ENCODE measurements around the gene PASK. TPM values are rescaled to one million over a fixed set of nuclear protein-coding genes. Genes with fewer than 3 reads are reported as not detected.
A peak's percentile ranks its signal among the peaks of the same experiment; 100 is the strongest.

PASK gene
- total and polyA plus RNA-seq, 8 donors: 0.58 to 56.7 (median 5.9) TPM

DNA sequence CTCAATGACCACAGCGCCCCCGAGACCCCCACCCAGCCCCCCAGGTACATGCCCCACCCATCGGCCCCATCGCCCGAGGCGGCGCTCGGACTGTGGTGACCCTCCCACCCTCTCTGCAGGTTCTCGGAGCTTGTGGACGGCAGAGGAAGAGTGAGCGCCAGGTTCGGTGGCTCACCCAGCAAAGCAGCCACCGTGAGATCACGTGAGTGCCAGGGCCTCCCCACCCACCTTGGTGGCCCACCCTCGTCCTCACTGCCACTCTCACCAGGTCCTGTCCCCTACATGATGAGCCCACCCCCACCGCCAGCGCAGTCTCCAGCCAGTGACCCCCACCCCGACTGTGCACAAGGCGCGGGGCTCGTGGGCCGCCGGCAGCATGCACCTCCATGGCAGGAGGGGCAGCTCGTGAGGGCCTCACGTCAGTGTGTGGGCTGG is 77.6 kb downstream of the PASK start:
- WGBS, 5 donors: 80 to 84% (median 81%) methylated on average over 8 to 25 of the region's 25 CpGs
- no peaks in the 10 kb centered on the region for H3K9me3 ChIP-seq
- H3K27ac ChIP-seq: no peak overlapping the region
- H3K4me1 ChIP-seq: no peaks in the 10 kb centered on the region
- H3K4me3 ChIP-seq: no peak overlapping the region
- no peaks in the 10 kb centered on the region for H3K27me3 ChIP-seq
- DNase-seq: no peak
- intact Hi-C loops (cut with DNase I; ENCODE audit: low total_unique reads): no loop called here
- TF ChIP-seq, protein P1, sequence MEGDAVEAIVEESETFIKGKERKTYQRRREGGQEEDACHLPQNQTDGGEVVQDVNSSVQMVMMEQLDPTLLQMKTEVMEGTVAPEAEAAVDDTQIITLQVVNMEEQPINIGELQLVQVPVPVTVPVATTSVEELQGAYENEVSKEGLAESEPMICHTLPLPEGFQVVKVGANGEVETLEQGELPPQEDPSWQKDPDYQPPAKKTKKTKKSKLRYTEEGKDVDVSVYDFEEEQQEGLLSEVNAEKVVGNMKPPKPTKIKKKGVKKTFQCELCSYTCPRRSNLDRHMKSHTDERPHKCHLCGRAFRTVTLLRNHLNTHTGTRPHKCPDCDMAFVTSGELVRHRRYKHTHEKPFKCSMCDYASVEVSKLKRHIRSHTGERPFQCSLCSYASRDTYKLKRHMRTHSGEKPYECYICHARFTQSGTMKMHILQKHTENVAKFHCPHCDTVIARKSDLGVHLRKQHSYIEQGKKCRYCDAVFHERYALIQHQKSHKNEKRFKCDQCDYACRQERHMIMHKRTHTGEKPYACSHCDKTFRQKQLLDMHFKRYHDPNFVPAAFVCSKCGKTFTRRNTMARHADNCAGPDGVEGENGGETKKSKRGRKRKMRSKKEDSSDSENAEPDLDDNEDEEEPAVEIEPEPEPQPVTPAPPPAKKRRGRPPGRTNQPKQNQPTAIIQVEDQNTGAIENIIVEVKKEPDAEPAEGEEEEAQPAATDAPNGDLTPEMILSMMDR (IDR thresholded peaks at IDR 0.05): no peak
- TF ChIP-seq EP300 (IDR thresholded peaks at IDR 0.05): no peak
- TF ChIP-seq POLR2A (IDR thresholded peaks at IDR 0.05): no peak
- no peak for TF ChIP-seq POLR2AphosphoS5 (IDR thresholded peaks at IDR 0.05)
- peaks cover 13 to 99% (median 88%) of the 10 kb centered on the region in 4 donors for H3K36me3 ChIP-seq

DNA sequence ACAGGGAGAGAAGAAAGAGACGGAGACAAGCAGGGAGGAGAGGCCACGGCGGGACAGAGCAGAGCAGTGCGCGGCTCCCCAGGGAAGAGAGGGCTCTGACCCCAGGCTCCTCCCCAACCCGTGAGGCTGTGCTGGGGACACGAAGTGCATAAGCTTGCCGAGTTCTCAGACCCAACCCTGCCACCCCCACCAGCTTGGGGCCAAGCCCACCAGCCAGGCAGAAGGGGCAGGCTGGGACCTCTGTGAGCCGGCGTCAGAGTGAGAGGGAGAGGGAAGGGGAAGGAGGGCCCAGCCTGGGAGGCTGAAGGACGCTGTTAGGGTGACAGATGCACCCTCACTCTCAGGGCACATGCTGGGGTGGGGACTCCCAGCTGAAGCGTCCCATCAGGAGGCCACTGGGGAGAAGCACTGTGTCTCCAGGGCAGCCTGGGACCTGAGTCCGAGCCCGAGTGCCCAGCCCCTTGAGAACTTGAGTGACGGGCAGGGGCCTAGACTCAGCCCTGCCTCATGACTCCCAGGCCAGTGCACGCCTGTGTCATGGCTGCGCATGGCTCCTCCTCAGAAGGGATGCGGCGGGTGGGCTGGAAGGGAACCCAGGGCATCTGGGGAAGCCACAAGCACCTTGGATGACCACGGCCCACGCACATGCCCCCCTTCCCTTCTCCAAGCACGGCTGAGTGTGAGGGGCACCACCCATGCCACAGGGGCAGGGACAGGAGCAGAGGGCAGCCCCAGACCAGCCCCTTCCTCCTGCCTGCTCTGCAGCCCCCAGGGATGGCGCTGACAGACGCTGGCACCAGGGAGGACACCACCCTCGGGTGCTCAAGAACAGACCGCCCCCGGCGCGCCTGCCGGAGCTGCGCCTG is 78.2 kb downstream of the PASK start:
- 83 to 90% (median 86%) methylated on average over 15 to 31 of the region's 31 CpGs for WGBS, 5 donors
- H3K4me3 ChIP-seq: no peak overlapping the region
- H3K4me1 ChIP-seq: no peaks in the 10 kb centered on the region
- H3K27me3 ChIP-seq: no peaks in the 10 kb centered on the region
- H3K36me3 ChIP-seq: peaks cover 13 to 99% (median 90%) of the 10 kb centered on the region in 4 donors
- DNase-seq: no peak
- TF ChIP-seq, protein P1 (IDR thresholded peaks at IDR 0.05): no peak
- TF ChIP-seq EP300 (IDR thresholded peaks at IDR 0.05): no peak
- TF ChIP-seq POLR2AphosphoS5 (IDR thresholded peaks at IDR 0.05): no peak
- no peak for TF ChIP-seq POLR2A (IDR thresholded peaks at IDR 0.05)
- no peak overlapping the region for H3K27ac ChIP-seq
- no peaks in the 10 kb centered on the region for H3K9me3 ChIP-seq
- intact Hi-C loops (cut with DNase I; ENCODE audit: low total_unique reads): no loop called here

DNA sequence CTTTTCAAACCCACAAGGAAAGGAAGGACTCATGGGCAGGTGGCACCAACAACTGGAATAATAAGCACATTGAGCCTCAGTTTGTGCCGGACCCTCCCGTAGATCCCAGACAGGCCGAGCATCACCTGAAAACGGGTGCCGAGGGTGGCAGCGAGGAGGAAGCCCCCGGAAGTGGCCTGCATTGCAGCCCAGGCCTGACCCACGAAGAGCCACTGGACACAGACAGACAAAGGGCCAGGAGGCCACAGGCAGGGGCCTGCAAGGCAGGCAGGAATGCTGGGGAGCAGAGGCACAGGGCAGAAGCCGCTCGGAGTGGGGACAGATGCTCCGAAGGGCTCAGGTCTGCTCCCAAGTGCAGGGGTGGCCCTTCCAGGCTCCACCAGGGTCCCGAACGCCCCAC is 78.9 kb downstream of the PASK start:
- Histone ChIP-seq H3K4me3 (no peak overlapping the region), H3K4me1 (no peaks in the 10 kb centered on the region), H3K36me3 (peaks cover 10 to 99% (median 90%) of the 10 kb centered on the region in 4 donors), H3K27me3 (no peaks in the 10 kb centered on the region), H3K27ac (no peak overlapping the region), H3K9me3 (no peaks in the 10 kb centered on the region)
- intact Hi-C loops (cut with DNase I; ENCODE audit: low total_unique reads): no loop called here
- DNase-seq: no peak
- TF ChIP-seq POLR2AphosphoS5 (IDR thresholded peaks at IDR 0.05): no peak
- TF ChIP-seq, protein P1 (IDR thresholded peaks at IDR 0.05): no peak
- no peak for TF ChIP-seq POLR2A (IDR thresholded peaks at IDR 0.05)
- no peak for TF ChIP-seq EP300 (IDR thresholded peaks at IDR 0.05)
- 89 to 95% (median 92%) methylated on average over 13 of the region's 13 CpGs for WGBS, 5 donors

DNA sequence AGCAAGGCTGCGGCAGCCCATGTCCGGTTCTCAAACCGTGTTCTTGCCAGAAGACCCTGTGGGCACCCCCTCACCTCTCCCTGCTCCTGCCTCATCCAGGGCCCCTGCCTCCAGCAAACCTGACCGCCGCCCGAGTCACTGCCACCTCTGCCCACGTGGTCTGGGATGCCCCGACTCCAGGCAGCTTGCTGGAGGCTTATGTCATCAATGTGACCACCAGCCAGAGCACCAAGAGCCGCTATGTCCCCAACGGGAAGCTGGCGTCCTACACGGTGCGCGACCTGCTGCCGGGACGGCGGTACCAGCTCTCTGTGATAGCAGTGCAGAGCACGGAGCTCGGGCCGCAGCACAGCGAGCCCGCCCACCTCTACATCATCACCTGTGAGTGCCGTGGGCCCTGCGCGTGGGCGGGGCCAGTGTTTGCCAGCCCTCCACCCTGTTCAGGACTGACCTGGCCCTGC is 79.4 kb downstream of the PASK start:
- WGBS, 5 donors: 41 to 70% (median 47%) methylated on average over 15 to 26 of the region's 26 CpGs
- DNase-seq: peak in 1 of 2 donors; percentile 53

More for the DNA sequence above, 79.4 kb downstream of the PASK start:
- Histone ChIP-seq H3K27ac (no peak overlapping the region), H3K27me3 (peaks cover 0 to under 1% (median 0%) of the 10 kb centered on the region in 3 donors), H3K36me3 (peaks cover 6 to 98% (median 88%) of the 10 kb centered on the region in 4 donors), H3K4me1 (no peaks in the 10 kb centered on the region), H3K4me3 (no peak overlapping the region), H3K9me3 (no peaks in the 10 kb centered on the region)
- no peak for TF ChIP-seq POLR2AphosphoS5 (IDR thresholded peaks at IDR 0.05)
- TF ChIP-seq POLR2A (IDR thresholded peaks at IDR 0.05): no peak
- TF ChIP-seq, protein P1 (IDR thresholded peaks at IDR 0.05): no peak
- no peak for TF ChIP-seq EP300 (IDR thresholded peaks at IDR 0.05)
- intact Hi-C loops (cut with DNase I; ENCODE audit: low total_unique reads): no loop called here
